Measurements from ENCODE around the gene BLMH.
"Not testable (repeated sequence)": the region's sequence is repeated elsewhere in the genome, so short reads cannot be mapped to it uniquely, and the experiment has no call there.

BLMH gene

GRCh38 chr17:30249460-30249859 is 42.3 kb downstream of the BLMH start:
- no peak for DNase-seq (ENCODE audit: low read depth in 3 of 3)

- no peak for DNase-seq (ENCODE audit: low read depth in 3 of 3)
Observed at GRCh38 chr17:30248786-30249185, 43.0 kb downstream of the BLMH start.

DNA sequence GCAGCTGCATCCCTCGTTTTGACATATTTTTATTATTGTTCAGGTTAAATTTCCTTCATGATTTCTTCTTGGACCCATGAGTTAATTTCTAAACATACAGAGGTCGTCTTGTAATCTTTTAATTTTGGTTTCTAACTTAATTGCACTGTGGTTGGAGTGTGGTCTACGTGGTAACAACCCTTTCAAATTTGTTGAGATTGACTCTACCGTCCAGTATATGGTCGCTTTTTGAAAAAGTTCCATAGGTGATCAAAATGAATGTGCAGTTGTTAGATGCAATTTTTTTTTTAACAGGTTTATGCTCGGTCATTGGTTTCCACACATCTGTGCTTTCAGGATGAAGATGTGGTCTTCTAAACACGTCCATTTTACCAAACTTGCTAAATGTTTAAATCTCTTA is 45.3 kb downstream of the BLMH start:
- no peak for DNase-seq (ENCODE audit: low read depth in 3 of 3)

- DNase-seq (ENCODE audit: low read depth in 3 of 3) = no peak
Observed at GRCh38 chr17:30244853-30245385, 46.8 kb downstream of the BLMH start.

DNA sequence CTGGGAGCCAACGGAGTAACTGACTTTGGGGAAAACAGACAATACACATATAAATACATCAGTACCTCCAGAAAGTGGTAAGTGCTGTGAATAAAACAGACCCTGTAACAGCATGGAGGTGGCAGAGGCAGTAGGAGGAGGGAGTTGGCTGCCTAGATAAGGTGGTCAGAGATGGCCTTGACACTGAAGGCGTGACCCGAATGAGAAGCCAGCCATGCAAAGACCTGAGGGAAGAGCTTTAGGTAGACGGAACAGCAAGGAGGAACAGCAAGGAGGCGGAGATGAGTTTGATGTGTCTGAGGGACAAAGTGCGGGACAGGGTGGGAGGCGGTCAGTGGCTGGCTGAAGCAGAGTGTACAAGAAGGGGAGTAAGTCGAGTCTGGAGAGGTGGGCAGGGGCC is 48.2 kb downstream of the BLMH start:
- no peak for DNase-seq (ENCODE audit: low read depth in 3 of 3)

GRCh38 chr17:30243002-30243401 is 48.7 kb downstream of the BLMH start:
- no peak for DNase-seq (ENCODE audit: low read depth in 3 of 3)

GRCh38 chr17:30241051-30241450 is 50.7 kb downstream of the BLMH start:
- DNase-seq (ENCODE audit: low read depth in 3 of 3) = no peak

DNA sequence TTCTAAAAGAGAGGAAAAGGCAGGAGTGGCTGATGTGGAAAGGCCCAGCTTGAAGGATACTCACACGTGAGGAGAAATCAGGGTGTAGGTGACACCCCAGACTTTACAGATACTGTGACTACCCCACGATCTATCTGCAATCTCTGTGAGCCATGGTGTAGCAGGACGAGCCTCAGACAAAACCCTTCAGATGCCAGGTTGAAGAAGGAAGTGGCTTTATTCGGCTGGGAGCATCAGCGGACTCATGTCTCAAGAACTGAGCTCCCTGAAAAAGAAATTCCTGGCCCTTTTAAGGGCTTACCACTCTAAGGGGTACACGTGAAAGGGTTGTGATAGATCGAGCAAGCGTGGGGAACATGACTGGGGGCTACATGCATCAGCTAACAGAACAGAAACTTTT is 51.6 kb downstream of the BLMH start:
- no peak for DNase-seq (ENCODE audit: low read depth in 3 of 3)

DNA sequence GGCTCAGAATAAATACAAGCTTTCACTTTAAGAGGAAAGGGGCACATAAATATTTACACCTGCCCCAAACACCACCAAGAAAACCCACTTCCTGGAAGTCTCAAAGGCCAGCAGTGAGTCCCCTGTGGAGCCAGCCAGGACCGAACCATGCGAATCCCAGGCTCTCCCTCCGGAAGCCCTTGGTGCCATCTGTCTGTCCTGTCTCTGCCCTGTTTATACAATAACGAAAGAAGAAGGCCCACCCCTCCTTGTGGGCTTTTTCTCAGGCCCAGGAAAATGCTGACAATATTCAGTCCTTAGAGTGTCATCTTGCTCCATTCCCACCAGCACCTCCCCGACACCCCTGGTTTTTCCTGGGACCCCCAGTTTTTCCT is 52.7 kb downstream of the BLMH start:
- DNase-seq (ENCODE audit: low read depth in 3 of 3) = no peak

GRCh38 chr17:30238387-30239088 is 53.2 kb downstream of the BLMH start:
- DNase-seq (ENCODE audit: low read depth in 3 of 3) = no peak

- no peak for DNase-seq (ENCODE audit: low read depth in 3 of 3)
Observed at GRCh38 chr17:30238003-30238344, 53.8 kb downstream of the BLMH start.

DNA sequence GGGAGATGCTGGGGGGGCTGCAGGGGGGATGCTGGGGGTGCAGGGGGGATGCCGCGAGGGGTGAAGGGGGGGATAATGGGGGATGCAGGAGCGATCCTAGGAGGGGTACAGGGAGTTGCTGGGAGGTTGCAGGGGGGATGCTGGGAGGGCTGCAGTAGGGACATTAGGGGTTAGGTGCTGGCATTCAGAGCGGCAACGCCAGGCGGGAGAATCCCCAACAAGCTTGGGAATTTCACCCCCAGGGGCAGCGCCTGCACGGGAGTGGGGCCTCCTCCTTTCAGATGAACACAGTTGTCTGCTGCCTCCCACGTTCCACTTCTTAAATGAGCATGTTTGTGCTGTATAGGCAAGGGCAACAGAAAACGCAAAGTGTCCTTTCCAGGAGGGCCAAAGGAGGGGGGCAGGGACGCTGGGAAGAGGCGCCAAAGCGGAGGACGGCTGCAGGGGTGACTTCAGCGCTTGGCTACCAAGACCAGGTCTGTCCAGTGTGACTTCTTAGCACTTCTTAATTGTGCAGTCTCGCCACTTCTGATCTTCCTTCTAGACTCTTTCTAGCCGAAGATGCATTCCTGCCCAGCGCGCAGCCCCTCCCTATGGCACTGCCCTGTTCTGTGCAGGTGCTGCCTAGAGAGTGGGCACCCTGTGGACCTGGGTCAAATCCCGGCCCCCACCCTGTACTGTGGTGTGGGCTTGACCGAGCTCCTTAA is 54.3 kb downstream of the BLMH start:
- no peak for DNase-seq (ENCODE audit: low read depth in 3 of 3)

GRCh38 chr17:30236766-30237165 is 55.0 kb downstream of the BLMH start:
- peak in 1 of 3 experiments; percentile 19 for DNase-seq (ENCODE audit: low read depth in 3 of 3)

- DNase-seq (ENCODE audit: low read depth in 3 of 3) = no peak
Observed at GRCh38 chr17:30236297-30236624, 55.5 kb downstream of the BLMH start.

DNA sequence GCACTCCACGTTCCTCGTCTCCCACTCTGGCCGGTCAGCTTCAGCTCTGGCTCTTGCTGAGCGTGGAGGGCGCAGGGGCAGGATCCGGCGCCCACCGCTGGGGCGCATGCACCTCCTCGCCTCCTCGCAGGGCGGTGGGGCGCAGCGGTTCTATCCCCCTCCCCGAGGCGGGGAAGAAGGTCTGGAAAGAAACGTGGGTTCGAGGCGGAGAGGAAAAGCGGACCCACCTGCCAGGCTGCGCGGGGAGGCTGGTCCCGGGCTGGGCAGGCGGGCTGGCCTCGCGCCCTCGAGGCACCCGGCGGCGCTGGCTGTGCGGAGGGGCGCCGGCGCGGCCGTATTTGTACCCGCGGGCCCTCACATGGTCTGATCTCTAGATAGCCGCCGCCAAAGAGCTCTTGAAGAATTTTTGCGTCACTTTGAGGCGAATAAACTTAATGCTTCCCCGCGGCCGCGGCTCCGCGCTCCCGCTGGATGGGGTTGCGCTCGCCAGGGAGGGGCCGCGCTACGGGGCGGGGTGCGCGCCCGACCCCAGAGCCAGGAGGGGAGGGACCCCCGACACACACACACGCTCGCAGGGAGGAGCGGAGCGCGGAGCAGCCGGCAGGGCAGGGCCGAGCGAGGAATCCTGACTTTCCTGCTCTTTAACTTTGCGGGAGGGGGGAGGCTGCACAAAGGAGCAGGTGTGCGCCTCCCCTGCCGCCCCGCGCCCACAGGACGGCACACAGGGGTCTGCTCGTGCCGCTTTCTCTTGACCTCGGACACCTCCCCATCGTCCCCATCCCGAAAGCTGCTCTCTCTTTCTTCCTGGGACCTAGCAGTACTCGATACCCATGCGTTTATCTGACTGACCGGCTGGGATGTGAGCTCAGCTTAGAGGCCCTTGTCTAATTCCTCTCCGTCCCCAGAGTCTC is 56.1 kb downstream of the BLMH start, which contains the start of gene SLC6A4:
Gene SLC6A4, minus strand, starts transcription at position 312 of the 911 bp plus-strand sequence. CDS start 13,739 bp downstream, outside the sequence.
- no peak for DNase-seq (ENCODE audit: low read depth in 3 of 3)

- no peak for DNase-seq (ENCODE audit: low read depth in 3 of 3)
Observed at GRCh38 chr17:30234964-30235363, 56.8 kb downstream of the BLMH start.

GRCh38 chr17:30234296-30234695 is 57.4 kb downstream of the BLMH start:
- no peak for DNase-seq (ENCODE audit: low read depth in 3 of 3)

DNA sequence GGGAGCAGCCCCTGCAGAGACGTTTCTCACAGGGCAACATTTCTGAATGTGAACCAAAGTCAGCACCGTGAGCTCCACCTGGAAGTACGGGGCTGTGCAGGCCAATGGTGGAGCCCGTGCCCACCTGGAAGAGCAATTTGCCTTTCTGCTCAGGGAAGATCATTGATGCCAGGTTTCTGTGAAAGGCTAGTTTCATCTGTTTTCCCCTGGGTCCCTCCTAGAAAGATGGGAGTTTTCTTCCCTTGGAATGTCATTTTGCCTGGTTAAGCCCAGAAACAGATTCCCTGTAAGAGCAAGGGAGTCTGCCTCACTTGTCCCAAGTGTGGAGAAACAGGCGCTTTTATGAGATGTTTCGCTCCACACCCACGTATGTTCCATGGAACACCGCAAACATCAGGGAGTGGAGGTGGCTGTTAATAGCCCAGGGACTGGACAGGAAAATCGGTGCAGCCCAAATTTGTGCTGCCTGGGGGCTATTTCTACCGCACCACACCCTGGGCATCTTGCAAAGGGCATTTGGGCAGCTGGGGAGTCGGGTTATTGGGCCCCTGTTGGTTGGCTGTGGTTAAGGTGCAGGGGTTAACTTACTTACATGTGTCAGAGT is 58.8 kb downstream of the BLMH start:
- no peak for DNase-seq (ENCODE audit: low read depth in 3 of 3)

DNA sequence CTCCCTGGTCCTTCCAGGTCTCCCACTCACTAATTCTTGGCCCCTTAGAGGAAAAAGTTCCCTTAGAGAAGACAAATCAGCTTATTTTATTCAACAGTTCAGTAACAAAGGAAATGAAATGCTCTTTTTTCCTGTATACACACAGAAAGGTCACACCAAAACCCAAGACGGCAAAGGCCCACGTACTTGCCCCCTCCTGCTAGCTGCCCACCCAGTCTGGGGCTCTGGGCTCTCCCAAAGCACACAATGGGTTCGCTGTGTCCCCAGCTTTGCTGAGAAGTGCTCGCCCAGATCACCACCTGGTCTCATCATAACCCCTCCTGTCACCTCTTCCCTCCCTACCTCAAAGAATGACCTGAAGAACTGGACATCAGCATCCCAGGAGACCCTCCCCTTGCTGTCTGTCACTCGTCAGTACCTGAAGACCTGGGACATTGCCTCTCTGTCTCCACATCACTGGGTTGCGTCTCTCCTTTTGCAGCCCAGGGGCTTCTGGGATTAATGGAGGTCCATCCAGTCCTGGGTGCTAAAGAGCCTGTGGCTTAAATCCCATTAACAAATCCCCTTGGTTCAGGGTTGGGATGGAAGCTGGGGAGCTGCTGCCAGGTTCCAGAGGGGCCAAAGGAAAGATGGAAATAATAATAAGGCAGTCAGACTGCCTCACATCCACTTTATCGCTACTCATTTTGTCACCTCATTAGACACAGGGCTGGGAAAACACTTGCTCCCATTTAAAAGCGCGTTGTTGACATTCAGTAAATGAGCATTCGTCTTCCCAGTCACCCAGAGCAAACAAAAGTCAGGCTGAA is 59.5 kb downstream of the BLMH start:
- DNase-seq (ENCODE audit: low read depth in 3 of 3) = no peak

DNA sequence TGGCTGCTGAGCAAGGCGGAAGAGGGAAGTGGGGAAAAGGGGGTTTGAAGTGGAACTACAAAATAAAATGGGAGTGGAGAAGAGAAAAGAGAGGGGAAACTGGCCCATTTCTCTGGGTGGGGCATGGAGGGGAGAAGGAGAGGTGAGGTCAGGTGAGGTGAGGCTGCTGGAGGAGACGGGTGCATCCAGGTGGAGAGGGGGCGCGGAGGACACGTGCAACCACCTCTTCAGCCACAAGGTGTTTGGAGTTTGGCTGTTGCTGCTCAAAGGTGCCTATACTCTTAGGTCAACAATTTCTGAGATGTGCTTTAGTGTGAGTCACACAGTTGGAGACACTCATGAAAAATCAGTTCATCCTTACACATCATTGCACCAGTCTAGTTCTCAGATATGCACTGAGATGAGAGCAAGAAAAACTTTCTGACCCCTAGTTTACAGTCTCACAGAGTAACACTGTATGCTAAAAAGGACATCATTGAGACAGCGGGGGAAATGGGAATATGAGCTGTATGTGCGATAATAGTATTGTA is 61.1 kb downstream of the BLMH start:
- no peak for DNase-seq (ENCODE audit: low read depth in 3 of 3)

GRCh38 chr17:30230009-30230408 is 61.7 kb downstream of the BLMH start:
- DNase-seq (ENCODE audit: low read depth in 3 of 3) = not testable (repeated sequence)

All from stimulated activated CD4-positive, alpha-beta T cell treated with anti-CD3 and anti-CD28 coated beads, TNF-alpha, amount 100 ng/mL, for 24 hours (primary cell).